Nephron (organoid): Measurements from ENCODE around the gene HK2.
"Not testable (repeated sequence)": the region's sequence is repeated elsewhere in the genome, so short reads cannot be mapped to it uniquely, and the experiment has no call there.

Experiments used
- H3K27ac Mint-ChIP-seq, 3 experiments: 2 replicates each; pipeline ENCODE4 v1.8.0; 2020; ENCODE audit warnings: mixed read lengths in 3 of 3, mild to moderate bottlenecking in 2 of 3, moderate library complexity in 1 of 3
- H3K27me3 Mint-ChIP-seq: 2 replicates; pipeline ENCODE4 v1.8.0; 2021; ENCODE audit warnings: low read depth, mild to moderate bottlenecking, moderate library complexity, mixed read lengths
- H3K36me3 Mint-ChIP-seq: 2 replicates; pipeline ENCODE4 v1.8.0; 2020; ENCODE audit warnings: low read depth, mixed read lengths
- H3K4me1 Mint-ChIP-seq: 2 replicates; pipeline ENCODE4 v1.8.0; 2020; ENCODE audit warnings: mixed read lengths
- H3K4me3 Mint-ChIP-seq, 3 experiments: 2 replicates each; pipeline ENCODE4 v1.8.0; 2020; ENCODE audit warnings: mild to moderate bottlenecking in 3 of 3, mixed read lengths in 3 of 3, moderate library complexity in 2 of 3
- H3K9me3 Mint-ChIP-seq: 2 replicates; pipeline ENCODE4 v1.8.0; 2020; ENCODE audit warnings: mixed read lengths
- TF ChIP-seq, protein P1 (sequence below), 3 experiments: fragments of 200-600 bp; sonication (generic); IDR thresholded peaks; one replicate each; pipeline ENCODE4 v1.5.0; 2021; ENCODE audit warnings: antibody characterized with exemption in 3 of 3; ENCODE audit not compliant: unreplicated experiment in 3 of 3

The HK2 gene

DNA sequence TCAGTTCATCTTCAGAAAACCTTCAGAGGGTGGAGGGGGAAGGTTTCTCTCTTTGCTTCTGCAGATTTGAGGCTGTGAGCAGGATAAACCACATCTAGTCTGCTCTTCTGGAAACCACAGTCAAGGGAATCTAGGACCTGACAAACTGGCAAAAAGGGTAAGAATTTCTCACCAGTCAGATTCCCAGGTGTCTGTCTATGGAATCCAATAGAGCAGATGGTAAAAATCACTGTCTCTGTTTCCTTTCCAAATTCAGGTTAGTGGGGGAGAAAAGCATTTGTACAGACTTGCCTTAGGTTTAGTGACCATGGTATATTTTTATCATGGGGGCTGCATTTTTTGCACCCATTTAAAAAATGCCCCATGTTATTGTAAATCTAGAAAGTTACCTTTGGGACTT is 62.3 kb downstream of the HK2 start:
- Mint-ChIP-seq H3K36me3 (peaks cover 40% of the 10 kb centered on the region), H3K4me3 (no peak overlapping the region), H3K9me3 (no peaks in the 10 kb centered on the region), H3K27ac (no peak overlapping the region), H3K4me1 (no peaks in the 10 kb centered on the region), H3K27me3 (no peaks in the 10 kb centered on the region)
- TF ChIP-seq, protein P1, sequence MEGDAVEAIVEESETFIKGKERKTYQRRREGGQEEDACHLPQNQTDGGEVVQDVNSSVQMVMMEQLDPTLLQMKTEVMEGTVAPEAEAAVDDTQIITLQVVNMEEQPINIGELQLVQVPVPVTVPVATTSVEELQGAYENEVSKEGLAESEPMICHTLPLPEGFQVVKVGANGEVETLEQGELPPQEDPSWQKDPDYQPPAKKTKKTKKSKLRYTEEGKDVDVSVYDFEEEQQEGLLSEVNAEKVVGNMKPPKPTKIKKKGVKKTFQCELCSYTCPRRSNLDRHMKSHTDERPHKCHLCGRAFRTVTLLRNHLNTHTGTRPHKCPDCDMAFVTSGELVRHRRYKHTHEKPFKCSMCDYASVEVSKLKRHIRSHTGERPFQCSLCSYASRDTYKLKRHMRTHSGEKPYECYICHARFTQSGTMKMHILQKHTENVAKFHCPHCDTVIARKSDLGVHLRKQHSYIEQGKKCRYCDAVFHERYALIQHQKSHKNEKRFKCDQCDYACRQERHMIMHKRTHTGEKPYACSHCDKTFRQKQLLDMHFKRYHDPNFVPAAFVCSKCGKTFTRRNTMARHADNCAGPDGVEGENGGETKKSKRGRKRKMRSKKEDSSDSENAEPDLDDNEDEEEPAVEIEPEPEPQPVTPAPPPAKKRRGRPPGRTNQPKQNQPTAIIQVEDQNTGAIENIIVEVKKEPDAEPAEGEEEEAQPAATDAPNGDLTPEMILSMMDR (IDR thresholded peaks at IDR 0.05; ENCODE audit: unreplicated experiment in 3 of 3): no peak

DNA sequence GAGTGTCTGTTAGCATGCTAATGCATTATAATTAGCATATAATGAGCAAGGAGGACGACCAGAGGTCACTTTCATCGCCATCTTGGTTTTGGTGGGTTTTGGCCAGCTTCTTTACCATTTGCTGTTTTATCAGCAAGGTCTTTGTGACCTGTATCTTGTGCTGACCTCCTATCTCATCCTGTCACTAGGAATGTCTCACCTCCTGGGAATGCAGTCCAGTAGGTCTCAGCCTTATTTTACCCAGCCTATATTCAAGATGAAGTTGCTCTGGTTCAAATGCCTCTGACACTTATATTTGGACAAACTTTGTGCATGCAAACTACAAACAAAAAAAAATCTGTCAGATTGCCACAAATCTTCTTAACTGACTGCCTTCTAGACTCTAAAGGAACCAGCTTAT is 66.3 kb downstream of the HK2 start:
- not testable (repeated sequence) for H3K9me3 Mint-ChIP-seq, H3K27me3 Mint-ChIP-seq, H3K27ac Mint-ChIP-seq, H3K4me1 Mint-ChIP-seq, H3K36me3 Mint-ChIP-seq, H3K4me3 Mint-ChIP-seq

DNA sequence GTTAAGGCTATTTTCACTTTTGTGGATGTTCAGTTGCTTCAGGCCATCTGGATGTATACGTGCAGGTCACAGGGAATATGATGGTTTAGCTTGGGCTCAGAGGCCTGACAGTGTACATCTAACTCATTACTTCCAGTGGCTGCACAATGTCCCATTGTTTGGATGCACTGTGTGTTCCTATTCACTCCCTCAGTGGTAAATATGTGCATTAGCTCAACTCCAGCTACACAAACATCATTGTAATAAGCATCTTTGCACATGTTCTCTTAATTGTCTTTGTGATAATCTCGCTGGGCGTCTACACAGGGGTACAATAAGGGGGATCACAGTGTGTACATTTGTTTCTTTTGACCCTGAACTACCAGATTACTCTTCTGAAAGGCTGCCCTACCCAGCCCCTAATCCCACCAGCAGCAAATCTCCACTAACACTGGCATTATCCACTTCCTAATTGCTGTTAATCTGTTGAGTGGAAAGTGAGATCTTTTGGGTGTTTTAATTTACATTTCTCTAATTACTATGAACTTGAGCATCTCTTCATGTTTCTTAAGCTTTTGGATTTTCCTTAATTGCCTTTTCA is 68.4 kb downstream of the HK2 start:
- Mint-ChIP-seq H3K9me3 (peaks cover 4% of the 10 kb centered on the region), H3K4me3 (no peak overlapping the region), H3K36me3 (no peaks in the 10 kb centered on the region), H3K27ac (no peak overlapping the region), H3K27me3 (peaks cover 3% of the 10 kb centered on the region), H3K4me1 (no peaks in the 10 kb centered on the region)
- TF ChIP-seq, protein P1 (IDR thresholded peaks at IDR 0.05; ENCODE audit: unreplicated experiment in 3 of 3): no peak

DNA sequence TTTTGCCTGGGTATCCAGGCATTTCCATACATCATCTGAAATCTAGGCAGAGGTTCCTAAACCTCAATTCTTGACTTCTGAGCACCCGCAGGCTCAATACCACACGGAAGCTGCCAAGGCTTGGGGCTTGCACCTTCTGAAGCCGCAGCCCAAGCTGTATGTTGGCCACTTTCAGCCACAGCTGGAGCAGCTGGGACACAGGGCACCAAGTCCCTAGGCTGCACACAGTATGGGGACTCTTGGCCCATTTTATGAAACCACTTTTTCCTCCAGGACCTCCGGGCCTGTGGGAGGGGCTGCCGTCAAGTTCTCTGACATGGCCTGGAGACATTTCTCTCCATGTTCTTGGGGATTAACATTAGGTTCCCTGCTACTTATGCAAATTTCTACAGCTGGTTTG is 72.5 kb downstream of the HK2 start:
- Mint-ChIP-seq H3K36me3 (no peaks in the 10 kb centered on the region), H3K27ac (no peak overlapping the region), H3K9me3 (peaks cover 4% of the 10 kb centered on the region), H3K4me3 (no peak overlapping the region), H3K27me3 (peaks cover 17% of the 10 kb centered on the region), H3K4me1 (no peaks in the 10 kb centered on the region)
- TF ChIP-seq, protein P1 (IDR thresholded peaks at IDR 0.05; ENCODE audit: unreplicated experiment in 3 of 3): no peak

DNA sequence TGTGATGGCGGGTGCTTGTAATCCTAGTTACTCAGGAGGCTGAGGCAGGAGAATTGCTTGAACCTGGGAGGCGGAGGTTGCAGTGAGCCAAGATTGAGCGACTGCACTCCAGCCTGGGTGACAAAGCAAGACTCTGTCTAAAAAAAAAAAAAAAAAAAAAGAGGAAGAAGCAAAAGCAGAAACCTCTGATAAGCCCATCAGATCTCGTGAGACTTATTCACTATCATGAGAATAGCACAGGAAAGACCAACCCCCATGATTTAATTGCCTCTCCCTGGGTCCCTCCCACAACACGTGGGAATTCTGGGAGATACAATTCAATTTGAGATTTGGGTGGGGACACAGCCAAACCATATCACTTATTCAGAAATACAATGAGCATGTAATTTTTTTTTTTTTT is 73.6 kb downstream of the HK2 start:
- H3K4me3 Mint-ChIP-seq, H3K4me1 Mint-ChIP-seq, H3K27ac Mint-ChIP-seq, H3K9me3 Mint-ChIP-seq, H3K36me3 Mint-ChIP-seq: not testable (repeated sequence)
- H3K27me3 Mint-ChIP-seq: peaks cover 20% of the 10 kb centered on the region

DNA sequence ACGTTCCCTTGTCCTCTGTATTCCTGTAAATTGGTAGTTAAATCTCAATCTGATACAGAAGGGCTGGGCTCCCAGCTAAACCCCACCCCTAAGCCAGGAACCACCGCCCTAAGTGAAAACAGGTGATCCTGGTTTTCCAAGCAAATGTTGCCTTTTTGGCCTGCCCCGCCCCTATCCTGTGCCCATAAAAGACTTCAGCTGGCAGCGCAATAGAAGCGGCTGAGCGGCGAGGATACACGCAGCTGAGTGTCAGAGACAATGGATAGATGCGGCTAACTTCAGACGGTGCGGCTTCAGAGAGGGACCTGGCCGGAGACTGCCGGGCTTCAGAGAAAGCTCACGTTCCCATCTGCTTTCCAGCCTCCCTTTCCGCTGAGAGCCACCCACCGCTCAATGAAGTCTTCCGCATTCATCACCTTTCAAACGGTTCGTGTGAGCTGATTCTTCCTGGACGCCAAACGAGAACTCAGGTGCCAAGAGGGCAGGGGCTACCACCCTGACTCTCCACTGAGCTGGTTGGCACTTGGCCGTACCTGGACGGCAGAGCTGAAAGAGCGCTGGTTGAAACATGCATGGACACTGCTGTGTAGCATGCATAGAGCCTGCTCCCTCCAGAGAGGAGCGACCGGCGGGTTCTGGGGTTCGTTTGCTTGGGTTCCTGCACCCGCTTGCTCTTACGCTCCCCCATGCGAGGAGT is 75.0 kb downstream of the HK2 start:
- Mint-ChIP-seq H3K4me3 (peak overlapping the region in 2 of 3 experiments; percentile 18 to 42), H3K4me1 (no peaks in the 10 kb centered on the region), H3K27me3 (peaks cover 21% of the 10 kb centered on the region), H3K9me3 (peaks cover 4% of the 10 kb centered on the region), H3K27ac (no peak overlapping the region), H3K36me3 (no peaks in the 10 kb centered on the region)
- TF ChIP-seq, protein P1 (IDR thresholded peaks at IDR 0.05; ENCODE audit: unreplicated experiment in 3 of 3): no peak

DNA sequence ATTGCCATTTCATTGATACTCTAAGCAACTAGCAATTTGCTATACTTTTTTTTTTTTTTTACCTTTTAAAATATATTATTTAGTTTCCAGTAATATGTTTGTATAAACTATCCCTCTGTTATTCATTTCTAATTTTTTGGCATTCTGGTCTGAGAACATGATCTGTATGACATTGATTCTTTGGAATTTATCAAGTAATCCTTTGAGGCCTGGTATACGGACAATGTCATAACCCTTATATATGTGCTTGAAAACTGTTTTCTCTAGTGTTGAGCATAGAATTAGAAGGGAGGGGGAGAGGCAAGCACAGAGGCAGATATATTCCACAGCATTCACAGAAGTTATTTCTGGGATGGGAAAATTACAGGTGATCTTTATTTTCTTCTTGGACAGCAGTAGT is 76.3 kb downstream of the HK2 start:
- no peaks in the 10 kb centered on the region for H3K4me1 Mint-ChIP-seq
- no peaks in the 10 kb centered on the region for H3K36me3 Mint-ChIP-seq
- H3K27me3 Mint-ChIP-seq: peaks cover 21% of the 10 kb centered on the region
- TF ChIP-seq, protein P1 (IDR thresholded peaks at IDR 0.05; ENCODE audit: unreplicated experiment in 3 of 3): no peak
- no peak overlapping the region for H3K4me3 Mint-ChIP-seq
- peaks cover 4% of the 10 kb centered on the region for H3K9me3 Mint-ChIP-seq
- no peak overlapping the region for H3K27ac Mint-ChIP-seq
